HepG2 (cell line): ENCODE measurements around the gene CPSF4. TPM values are rescaled to one million over a fixed set of nuclear protein-coding genes. Genes with fewer than 3 reads are reported as not detected.

Source experiments
- NFATC3 ChIP-seq: sonication (generic); formaldehyde crosslinking; IDR thresholded peaks from 2 replicates; pipeline ENCODE4 v1.5.1; 2020; ENCODE audit warnings: mild to moderate bottlenecking, missing genetic modification reagents
- RXRA ChIP-seq: sonication (generic); formaldehyde crosslinking; IDR thresholded peaks from 2 replicates; pipeline ENCODE4 v1.5.1; 2020; ENCODE audit warnings: missing genetic modification reagents
- SALL2 ChIP-seq: sonication (generic); formaldehyde crosslinking; IDR thresholded peaks from 2 replicates; pipeline ENCODE4 v1.8.1; 2023; ENCODE audit warnings: mild to moderate bottlenecking, missing genetic modification reagents, inconsistent platforms
- TAF15 ChIP-seq: fragments of 200-400 bp; formaldehyde crosslinking; IDR thresholded peaks from one replicate; pipeline ENCODE4 v1.6.1; 2018; ENCODE audit warnings: mild to moderate bottlenecking, low read depth, low read length; ENCODE audit not compliant: poor library complexity, severe bottlenecking
- ZBTB38 ChIP-seq: sonication (generic); formaldehyde crosslinking; IDR thresholded peaks from 2 replicates; pipeline ENCODE4 v1.5.1; 2020; ENCODE audit warnings: mild to moderate bottlenecking, missing genetic modification reagents
- ZNF574 ChIP-seq: sonication (generic); formaldehyde crosslinking; IDR thresholded peaks from 2 replicates; pipeline ENCODE4 v1.4.0; 2020; ENCODE audit warnings: missing genetic modification reagents
- ZNF784 ChIP-seq: sonication (generic); formaldehyde crosslinking; IDR thresholded peaks from 2 replicates; pipeline ENCODE4 v1.5.1; 2020; ENCODE audit warnings: missing genetic modification reagents, mild to moderate bottlenecking, borderline replicate concordance
- polyA plus RNA-seq, 8 experiments: library from polyadenylated mRNA; depleted of rRNA in 3 of 8; stranded (reverse) in 7 of 8; unstranded in 1 of 8; fragments of >200 nt; fragmentation: Illumina TruSeq in 4 of 8; extraction: Trizol in 4 of 8; gene quantifications; 2 replicates each; pipeline versions ENCODE4 v1.2.1 to v1.2.3, GENCODE V29; 2011 to 2016; ENCODE audit warnings: low read depth in 4 of 8, missing spikeins in 1 of 8, mixed read lengths in 1 of 8; ENCODE audit not compliant: insufficient read depth in 1 of 8
- total RNA-seq, 5 experiments: library from RNA; depleted of rRNA; stranded (reverse); fragments of >200 nt; fragmentation: Illumina TruSeq; extraction: Trizol; gene quantifications; 2 replicates each; pipeline ENCODE4 v1.2.3, GENCODE V29; 2016; ENCODE audit warnings: low read depth in 1 of 5
- TF ChIP-seq, protein P1 (sequence below): sonication (generic); formaldehyde crosslinking; IDR thresholded peaks from 2 replicates; pipeline ENCODE4 v1.9.0; 2021; ENCODE audit warnings: missing genetic modification reagents, borderline replicate concordance
- TF ChIP-seq, protein P2 (sequence below): sonication (generic); formaldehyde crosslinking; IDR thresholded peaks from one replicate; pipeline ENCODE4 v1.5.1; 2020; ENCODE audit warnings: mild to moderate bottlenecking, missing genetic modification reagents; ENCODE audit errors: not compliant biosample characterization
- TF ChIP-seq, protein P3 (sequence below): sonication (generic); formaldehyde crosslinking; IDR thresholded peaks from 2 replicates; pipeline ENCODE4 v1.4.0; 2020; ENCODE audit warnings: missing genetic modification reagents

CPSF4 gene
- total and polyA plus RNA-seq, 2 of the 13 experiments (the other 11 are each of a cell fraction or from before 2014, with no cell fraction given), result 34.1 to 49.6 TPM

DNA sequence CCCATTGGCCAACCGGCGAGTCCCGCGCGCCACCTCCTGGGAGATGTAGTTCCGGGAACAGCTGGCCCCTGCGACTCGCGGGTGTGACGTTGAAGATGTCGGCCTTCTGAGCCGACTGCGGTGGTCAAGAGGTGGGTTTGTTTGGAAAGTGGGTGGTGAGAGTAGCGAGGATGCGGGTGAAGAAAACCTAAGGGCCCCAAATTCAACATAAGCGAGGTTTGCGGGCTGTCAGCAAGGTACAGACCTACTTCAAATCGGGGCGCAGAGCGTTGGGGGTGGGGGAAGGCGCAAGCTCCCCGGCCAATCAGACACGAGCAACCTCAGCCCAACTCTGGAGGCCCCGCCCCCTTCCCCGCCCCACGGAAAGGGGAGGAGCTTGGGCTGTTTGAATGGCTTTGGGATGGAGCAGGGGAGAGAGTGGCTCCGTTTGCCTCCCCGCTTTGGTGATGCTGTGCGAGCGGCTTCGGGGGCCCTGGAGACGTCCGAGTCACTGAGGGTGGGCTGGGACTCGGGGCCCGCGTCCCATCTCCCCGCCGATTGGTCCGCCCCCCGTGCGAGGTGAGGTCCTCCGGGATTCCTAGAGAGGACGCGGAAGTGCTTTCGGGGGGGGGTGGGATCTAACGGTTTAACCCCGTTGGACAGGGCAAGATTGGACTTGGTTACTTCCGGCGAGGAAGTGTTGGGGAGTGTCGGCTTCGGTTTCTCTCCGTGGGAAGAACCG is 66.0 kb downstream of the CPSF4 start, which contains the start of gene ZKSCAN5 (continued):
- TF ChIP-seq, protein P1, sequence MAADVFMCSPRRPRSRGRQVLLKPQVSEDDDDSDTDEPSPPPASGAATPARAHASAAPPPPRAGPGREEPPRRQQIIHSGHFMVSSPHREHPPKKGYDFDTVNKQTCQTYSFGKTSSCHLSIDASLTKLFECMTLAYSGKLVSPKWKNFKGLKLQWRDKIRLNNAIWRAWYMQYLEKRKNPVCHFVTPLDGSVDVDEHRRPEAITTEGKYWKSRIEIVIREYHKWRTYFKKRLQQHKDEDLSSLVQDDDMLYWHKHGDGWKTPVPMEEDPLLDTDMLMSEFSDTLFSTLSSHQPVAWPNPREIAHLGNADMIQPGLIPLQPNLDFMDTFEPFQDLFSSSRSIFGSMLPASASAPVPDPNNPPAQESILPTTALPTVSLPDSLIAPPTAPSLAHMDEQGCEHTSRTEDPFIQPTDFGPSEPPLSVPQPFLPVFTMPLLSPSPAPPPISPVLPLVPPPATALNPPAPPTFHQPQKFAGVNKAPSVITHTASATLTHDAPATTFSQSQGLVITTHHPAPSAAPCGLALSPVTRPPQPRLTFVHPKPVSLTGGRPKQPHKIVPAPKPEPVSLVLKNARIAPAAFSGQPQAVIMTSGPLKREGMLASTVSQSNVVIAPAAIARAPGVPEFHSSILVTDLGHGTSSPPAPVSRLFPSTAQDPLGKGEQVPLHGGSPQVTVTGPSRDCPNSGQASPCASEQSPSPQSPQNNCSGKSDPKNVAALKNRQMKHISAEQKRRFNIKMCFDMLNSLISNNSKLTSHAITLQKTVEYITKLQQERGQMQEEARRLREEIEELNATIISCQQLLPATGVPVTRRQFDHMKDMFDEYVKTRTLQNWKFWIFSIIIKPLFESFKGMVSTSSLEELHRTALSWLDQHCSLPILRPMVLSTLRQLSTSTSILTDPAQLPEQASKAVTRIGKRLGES (CRISPR knock-in tag), result no peak
- TF ChIP-seq NFATC3 (CRISPR knock-in tag), result 0 out of 2 replicates have a peak, but pooled peaks have one; percentile 66
- no peak; the same call in none of the 2 replicates for TF ChIP-seq ZBTB38 (CRISPR knock-in tag)
- no peak for TF ChIP-seq SALL2
- TF ChIP-seq, protein P2, sequence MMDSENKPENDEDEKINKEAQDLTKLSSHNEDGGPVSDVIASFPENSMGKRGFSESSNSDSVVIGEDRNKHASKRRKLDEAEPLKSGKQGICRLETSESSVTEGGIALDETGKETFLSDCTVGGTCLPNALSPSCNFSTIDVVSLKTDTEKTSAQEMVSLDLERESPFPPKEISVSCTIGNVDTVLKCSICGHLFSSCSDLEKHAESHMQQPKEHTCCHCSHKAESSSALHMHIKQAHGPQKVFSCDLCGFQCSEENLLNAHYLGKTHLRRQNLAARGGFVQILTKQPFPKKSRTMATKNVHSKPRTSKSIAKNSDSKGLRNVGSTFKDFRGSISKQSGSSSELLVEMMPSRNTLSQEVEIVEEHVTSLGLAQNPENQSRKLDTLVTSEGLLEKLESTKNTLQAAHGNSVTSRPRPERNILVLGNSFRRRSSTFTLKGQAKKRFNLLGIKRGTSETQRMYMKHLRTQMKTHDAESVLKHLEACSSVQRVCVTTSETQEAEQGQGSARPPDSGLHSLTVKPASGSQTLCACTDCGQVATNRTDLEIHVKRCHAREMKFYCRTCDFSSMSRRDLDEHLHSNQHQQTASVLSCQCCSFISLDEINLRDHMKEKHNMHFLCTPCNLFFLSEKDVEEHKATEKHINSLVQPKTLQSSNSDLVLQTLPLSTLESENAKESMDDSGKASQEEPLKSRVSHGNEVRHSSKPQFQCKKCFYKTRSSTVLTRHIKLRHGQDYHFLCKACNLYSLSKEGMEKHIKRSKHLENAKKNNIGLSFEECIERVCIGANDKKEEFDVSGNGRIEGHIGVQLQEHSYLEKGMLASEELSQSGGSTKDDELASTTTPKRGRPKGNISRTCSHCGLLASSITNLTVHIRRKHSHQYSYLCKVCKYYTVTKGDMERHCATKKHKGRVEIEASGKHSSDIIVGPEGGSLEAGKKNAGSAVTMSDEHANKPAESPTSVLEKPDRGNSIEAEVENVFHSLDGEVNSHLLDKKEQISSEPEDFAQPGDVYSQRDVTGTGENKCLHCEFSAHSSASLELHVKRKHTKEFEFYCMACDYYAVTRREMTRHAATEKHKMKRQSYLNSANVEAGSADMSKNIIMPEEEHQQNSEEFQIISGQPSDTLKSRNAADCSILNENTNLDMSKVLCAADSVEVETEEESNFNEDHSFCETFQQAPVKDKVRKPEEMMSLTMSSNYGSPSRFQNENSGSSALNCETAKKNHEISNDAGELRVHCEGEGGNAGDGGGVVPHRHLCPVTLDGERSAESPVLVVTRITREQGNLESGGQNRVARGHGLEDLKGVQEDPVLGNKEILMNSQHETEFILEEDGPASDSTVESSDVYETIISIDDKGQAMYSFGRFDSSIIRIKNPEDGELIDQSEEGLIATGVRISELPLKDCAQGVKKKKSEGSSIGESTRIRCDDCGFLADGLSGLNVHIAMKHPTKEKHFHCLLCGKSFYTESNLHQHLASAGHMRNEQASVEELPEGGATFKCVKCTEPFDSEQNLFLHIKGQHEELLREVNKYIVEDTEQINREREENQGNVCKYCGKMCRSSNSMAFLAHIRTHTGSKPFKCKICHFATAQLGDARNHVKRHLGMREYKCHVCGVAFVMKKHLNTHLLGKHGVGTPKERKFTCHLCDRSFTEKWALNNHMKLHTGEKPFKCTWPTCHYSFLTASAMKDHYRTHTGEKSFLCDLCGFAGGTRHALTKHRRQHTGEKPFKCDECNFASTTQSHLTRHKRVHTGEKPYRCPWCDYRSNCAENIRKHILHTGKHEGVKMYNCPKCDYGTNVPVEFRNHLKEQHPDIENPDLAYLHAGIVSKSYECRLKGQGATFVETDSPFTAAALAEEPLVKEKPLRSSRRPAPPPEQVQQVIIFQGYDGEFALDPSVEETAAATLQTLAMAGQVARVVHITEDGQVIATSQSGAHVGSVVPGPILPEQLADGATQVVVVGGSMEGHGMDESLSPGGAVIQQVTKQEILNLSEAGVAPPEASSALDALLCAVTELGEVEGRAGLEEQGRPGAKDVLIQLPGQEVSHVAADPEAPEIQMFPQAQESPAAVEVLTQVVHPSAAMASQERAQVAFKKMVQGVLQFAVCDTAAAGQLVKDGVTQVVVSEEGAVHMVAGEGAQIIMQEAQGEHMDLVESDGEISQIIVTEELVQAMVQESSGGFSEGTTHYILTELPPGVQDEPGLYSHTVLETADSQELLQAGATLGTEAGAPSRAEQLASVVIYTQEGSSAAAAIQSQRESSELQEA (CRISPR knock-in tag), result no peak
- TF ChIP-seq TAF15, result no peak
- peak; percentile 98 for TF ChIP-seq ZNF574
- TF ChIP-seq, protein P3, sequence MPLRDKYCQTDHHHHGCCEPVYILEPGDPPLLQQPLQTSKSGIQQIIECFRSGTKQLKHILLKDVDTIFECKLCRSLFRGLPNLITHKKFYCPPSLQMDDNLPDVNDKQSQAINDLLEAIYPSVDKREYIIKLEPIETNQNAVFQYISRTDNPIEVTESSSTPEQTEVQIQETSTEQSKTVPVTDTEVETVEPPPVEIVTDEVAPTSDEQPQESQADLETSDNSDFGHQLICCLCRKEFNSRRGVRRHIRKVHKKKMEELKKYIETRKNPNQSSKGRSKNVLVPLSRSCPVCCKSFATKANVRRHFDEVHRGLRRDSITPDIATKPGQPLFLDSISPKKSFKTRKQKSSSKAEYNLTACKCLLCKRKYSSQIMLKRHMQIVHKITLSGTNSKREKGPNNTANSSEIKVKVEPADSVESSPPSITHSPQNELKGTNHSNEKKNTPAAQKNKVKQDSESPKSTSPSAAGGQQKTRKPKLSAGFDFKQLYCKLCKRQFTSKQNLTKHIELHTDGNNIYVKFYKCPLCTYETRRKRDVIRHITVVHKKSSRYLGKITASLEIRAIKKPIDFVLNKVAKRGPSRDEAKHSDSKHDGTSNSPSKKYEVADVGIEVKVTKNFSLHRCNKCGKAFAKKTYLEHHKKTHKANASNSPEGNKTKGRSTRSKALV (CRISPR knock-in tag), result no peak
- TF ChIP-seq RXRA (CRISPR knock-in tag), result peak; percentile 10; the same call in 1 of the 2 replicates
- no peak; the same call in 1 of the 2 replicates for TF ChIP-seq ZNF784 (CRISPR knock-in tag)
